ENCODE data around the gene FNIP2. TPM values are rescaled to one million over a fixed set of nuclear protein-coding genes. Genes with fewer than 3 reads are reported as not detected.
"Not testable (repeated sequence)": the region's sequence is repeated elsewhere in the genome, so short reads cannot be mapped to it uniquely, and the experiment has no call there.

Gene FNIP2
- polyA plus RNA-seq, 3 donors from 2014 or later = 2.2 to 4.6 (median 3.6) TPM

GRCh38 chr4:158788516-158788915 lies 19.7 kb downstream of the FNIP2 start:
- no peak for DNase-seq
- peaks cover 0 to 3% (median 0%) of the 10 kb centered on the region in 3 donors for H3K36me3 Mint-ChIP-seq
- H3K27me3 Mint-ChIP-seq (ENCODE audit: low read depth in 3 of 3) = peaks cover 0 to 4% (median 1%) of the 10 kb centered on the region in 3 donors
- peak overlapping the region in 1 of 6 donors; percentile 47 for H3K27ac Mint-ChIP-seq
- peaks cover 23 to 25% of the 10 kb centered on the region in 2 donors for H3K4me1 Mint-ChIP-seq
- no peak overlapping the region for H3K4me3 Mint-ChIP-seq
- no peaks in the 10 kb centered on the region for H3K9me3 Mint-ChIP-seq

DNA sequence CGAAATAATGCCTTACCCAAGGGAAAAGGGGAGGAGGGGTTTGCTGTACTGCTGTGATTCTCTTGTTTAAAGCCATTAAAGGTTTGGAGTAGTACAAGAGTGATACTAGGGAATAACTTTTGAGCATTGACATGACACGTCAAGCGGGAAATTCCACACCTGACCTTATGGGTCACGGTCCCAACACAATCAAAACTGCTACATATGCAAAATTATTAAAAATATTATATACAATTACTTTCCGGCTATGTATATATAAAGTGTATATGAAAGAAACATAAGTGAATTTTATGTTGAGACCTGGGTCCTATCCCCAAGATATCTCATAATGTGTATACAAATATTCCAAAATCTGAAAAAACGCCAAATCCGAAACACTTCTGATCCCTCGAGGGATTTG lies 21.0 kb downstream of the FNIP2 start:
- H3K4me1 Mint-ChIP-seq = peaks cover 18 to 19% of the 10 kb centered on the region in 2 donors
- H3K27me3 Mint-ChIP-seq (ENCODE audit: low read depth in 3 of 3) = peaks cover 0 to 4% (median 1%) of the 10 kb centered on the region in 3 donors
- no peak overlapping the region for H3K4me3 Mint-ChIP-seq
- no peaks in the 10 kb centered on the region for H3K9me3 Mint-ChIP-seq
- H3K36me3 Mint-ChIP-seq = peaks cover 0 to 3% (median 0%) of the 10 kb centered on the region in 3 donors
- H3K27ac Mint-ChIP-seq = no peak overlapping the region
- no peak for DNase-seq

- Mint-ChIP-seq H3K9me3 (no peaks in the 10 kb centered on the region), H3K27me3 (ENCODE audit: low read depth in 3 of 3) (peaks cover 0 to 4% (median 1%) of the 10 kb centered on the region in 3 donors), H3K27ac (peak overlapping the region in 1 of 6 donors; percentile 53), H3K4me3 (no peak overlapping the region), H3K4me1 (peaks cover 0 to 6% of the 10 kb centered on the region in 2 donors), H3K36me3 (peaks cover 0 to 3% (median 0%) of the 10 kb centered on the region in 3 donors)
- DNase-seq = no peak
These were observed 24.2 kb downstream of the FNIP2 start for GRCh38 chr4:158793021-158793420.

GRCh38 chr4:158793430-158793829 lies 24.6 kb downstream of the FNIP2 start:
- not testable (repeated sequence) for H3K27me3 Mint-ChIP-seq (ENCODE audit: low read depth in 3 of 3); H3K27ac Mint-ChIP-seq; DNase-seq; H3K4me1 Mint-ChIP-seq; H3K36me3 Mint-ChIP-seq; H3K4me3 Mint-ChIP-seq; H3K9me3 Mint-ChIP-seq

DNA sequence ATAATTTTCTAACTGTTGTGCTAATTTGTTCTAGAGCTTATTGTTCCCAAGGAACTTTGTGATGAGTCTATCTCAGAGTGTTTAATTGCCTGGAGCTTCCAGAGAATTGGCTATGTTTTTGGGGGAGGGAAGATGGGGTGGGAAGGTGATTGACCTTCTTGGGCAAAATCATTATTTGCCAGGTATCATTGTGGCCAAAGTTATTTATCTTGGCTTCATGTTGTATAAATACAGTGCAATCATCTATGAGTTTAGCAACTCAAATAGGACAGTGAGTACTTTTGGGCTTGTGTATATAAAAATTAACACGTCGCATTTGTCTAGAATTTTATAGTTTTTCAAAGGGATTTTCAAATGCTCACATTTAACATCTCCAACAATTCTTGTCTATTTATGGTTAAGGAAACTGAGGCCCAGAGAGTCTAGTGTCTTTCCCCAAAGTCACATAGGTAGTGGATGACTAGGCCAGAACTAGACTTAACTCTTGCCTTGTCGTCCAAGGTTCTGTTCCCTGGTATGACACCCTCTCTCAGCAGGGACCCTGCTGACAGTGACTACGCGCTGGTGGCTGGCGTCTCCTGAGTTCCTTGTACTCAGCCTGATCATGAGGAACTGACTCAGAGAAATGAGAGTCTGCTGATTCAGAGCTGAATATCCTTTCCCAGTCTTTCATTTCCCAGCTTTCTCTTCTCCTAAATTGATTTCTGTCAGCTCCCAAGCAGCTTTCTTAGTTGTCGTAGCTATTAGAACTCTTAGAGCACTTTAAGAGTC lies 27.7 kb downstream of the FNIP2 start:
- DNase-seq = no peak
- H3K9me3 Mint-ChIP-seq = no peaks in the 10 kb centered on the region
- peaks cover 6 to 7% of the 10 kb centered on the region in 2 donors for H3K4me1 Mint-ChIP-seq
- H3K27ac Mint-ChIP-seq = peak overlapping the region in 1 of 6 donors; percentile 8
- H3K36me3 Mint-ChIP-seq = peaks cover 0 to 3% (median 0%) of the 10 kb centered on the region in 3 donors
- H3K27me3 Mint-ChIP-seq (ENCODE audit: low read depth in 3 of 3) = peaks cover 0 to 1% (median 0%) of the 10 kb centered on the region in 3 donors
- H3K4me3 Mint-ChIP-seq = no peak overlapping the region

GRCh38 chr4:158798062-158798461 lies 29.2 kb downstream of the FNIP2 start:
- Mint-ChIP-seq H3K4me1 (peaks cover 5 to 13% of the 10 kb centered on the region in 2 donors), H3K27ac (peak overlapping the region in 1 of 6 donors; percentile 56), H3K4me3 (no peak overlapping the region), H3K36me3 (no peaks in the 10 kb centered on the region), H3K9me3 (no peaks in the 10 kb centered on the region), H3K27me3 (ENCODE audit: low read depth in 3 of 3) (no peaks in the 10 kb centered on the region)
- DNase-seq = no peak

GRCh38 chr4:158799013-158799770 lies 30.4 kb downstream of the FNIP2 start:
- Mint-ChIP-seq H3K4me3 (no peak overlapping the region), H3K27me3 (ENCODE audit: low read depth in 3 of 3) (no peaks in the 10 kb centered on the region), H3K27ac (no peak overlapping the region), H3K9me3 (no peaks in the 10 kb centered on the region), H3K4me1 (peaks cover 10 to 24% of the 10 kb centered on the region in 2 donors), H3K36me3 (no peaks in the 10 kb centered on the region)
- DNase-seq = no peak

DNA sequence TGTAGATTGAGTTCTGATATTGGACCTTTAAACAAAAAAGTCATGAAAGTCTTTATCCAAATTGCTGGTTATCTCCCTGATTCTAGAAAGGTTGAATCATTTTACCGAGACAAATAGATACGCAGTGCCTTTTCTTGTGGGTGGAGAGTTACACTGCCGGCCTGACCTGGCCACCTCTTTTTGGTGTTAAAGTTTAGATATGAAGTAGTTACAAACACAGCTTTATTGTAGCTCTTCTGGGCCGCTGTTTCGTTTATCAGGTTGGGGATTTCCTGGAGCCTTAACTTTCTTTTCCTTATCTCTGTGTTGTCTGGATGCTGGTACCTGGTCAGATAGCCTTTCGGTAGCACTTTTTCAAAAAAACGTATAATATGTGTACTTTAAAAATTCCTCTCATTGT lies 31.0 kb downstream of the FNIP2 start:
- H3K36me3 Mint-ChIP-seq = no peaks in the 10 kb centered on the region
- H3K27ac Mint-ChIP-seq = no peak overlapping the region
- no peak for DNase-seq

GRCh38 chr4:158801066-158801465 lies 32.2 kb downstream of the FNIP2 start:
- DNase-seq = no peak
- H3K27ac Mint-ChIP-seq = no peak overlapping the region
- H3K27me3 Mint-ChIP-seq (ENCODE audit: low read depth in 3 of 3) = no peaks in the 10 kb centered on the region
- peaks cover 20 to 31% of the 10 kb centered on the region in 2 donors for H3K4me1 Mint-ChIP-seq
- no peaks in the 10 kb centered on the region for H3K36me3 Mint-ChIP-seq
- H3K9me3 Mint-ChIP-seq = no peaks in the 10 kb centered on the region
- no peak overlapping the region for H3K4me3 Mint-ChIP-seq

More for the DNA sequence above, 31.0 kb downstream of the FNIP2 start:
- H3K9me3 Mint-ChIP-seq = no peaks in the 10 kb centered on the region
- H3K27me3 Mint-ChIP-seq (ENCODE audit: low read depth in 3 of 3) = no peaks in the 10 kb centered on the region
- H3K4me3 Mint-ChIP-seq = no peak overlapping the region
- peaks cover 13 to 24% of the 10 kb centered on the region in 2 donors for H3K4me1 Mint-ChIP-seq

DNA sequence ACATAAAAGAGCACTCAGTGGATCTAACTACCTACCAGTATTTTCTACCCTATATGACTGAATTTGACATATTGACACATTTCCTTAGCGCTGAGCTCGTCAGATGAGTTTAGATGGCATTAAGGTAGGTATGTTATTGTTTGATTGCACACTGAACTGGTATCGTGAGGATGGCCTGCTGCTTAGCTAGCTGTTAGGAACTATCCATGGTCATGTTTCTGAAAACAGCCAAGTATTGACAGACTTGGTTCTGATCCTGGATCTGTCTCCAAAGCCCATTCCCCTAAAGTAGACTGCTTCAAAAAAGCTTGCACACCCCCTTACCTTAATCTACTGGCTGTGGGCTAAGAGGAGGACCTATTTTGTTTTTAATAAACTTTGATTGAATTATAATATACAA lies 32.9 kb downstream of the FNIP2 start:
- no peak for DNase-seq
- peak overlapping the region in 1 of 6 donors; percentile 32 for H3K27ac Mint-ChIP-seq
- H3K36me3 Mint-ChIP-seq = no peaks in the 10 kb centered on the region
- H3K4me1 Mint-ChIP-seq = peaks cover 21 to 34% of the 10 kb centered on the region in 2 donors
- H3K27me3 Mint-ChIP-seq (ENCODE audit: low read depth in 3 of 3) = no peaks in the 10 kb centered on the region
- H3K4me3 Mint-ChIP-seq = no peak overlapping the region
- H3K9me3 Mint-ChIP-seq = no peaks in the 10 kb centered on the region

- Mint-ChIP-seq H3K27me3 (ENCODE audit: low read depth in 3 of 3) (no peaks in the 10 kb centered on the region), H3K27ac (peak overlapping the region in 1 of 6 donors; percentile 26)
These were observed 34.1 kb downstream of the FNIP2 start for GRCh38 chr4:158802914-158803313.

DNA sequence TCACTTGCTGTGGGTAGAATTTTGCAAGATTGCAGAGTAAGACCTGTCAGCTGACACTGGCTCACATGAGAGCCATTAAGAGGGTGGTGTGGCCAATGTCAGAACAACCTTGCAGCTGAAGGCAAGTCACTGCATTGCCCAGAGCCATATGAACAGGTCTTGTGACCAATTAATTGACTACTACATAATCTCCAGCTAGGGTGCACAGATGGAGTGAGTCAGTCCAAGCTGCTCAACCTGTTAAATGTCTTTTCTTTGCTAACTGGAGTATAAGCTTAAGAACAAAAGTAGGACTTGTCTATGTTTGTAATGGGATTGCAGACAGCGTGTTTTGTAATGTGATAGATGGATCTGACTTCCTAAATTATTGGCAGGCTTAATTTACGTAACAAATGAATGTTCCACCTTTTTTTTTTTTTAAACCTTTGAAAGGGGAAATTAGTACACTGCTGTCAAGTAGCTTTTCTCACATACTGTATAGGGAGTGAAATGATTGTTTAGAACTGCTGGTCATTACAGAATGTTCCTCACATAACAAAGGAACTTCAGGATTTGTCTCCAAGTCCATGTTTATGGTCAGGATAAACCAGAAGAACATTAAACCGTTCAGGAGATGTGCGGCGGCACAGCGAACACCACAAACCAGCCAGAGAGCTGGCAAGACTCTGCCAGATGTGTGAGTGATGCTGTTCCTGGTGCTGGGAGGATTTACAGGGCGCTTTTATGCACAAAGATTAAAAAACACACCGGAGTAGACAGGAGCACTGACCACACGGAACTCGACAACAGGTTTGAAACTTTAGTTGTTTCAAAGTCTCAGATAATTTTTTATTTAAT lies 37.0 kb downstream of the FNIP2 start:
- no peak for DNase-seq
- Mint-ChIP-seq H3K4me3 (no peak overlapping the region), H3K27ac (peak overlapping the region in 2 of 6 donors; percentile 8 to 63), H3K36me3 (no peaks in the 10 kb centered on the region), H3K4me1 (peaks cover 48 to 63% of the 10 kb centered on the region in 2 donors), H3K27me3 (ENCODE audit: low read depth in 3 of 3) (no peaks in the 10 kb centered on the region), H3K9me3 (no peaks in the 10 kb centered on the region)

More at GRCh38 chr4:158802914-158803313, 34.1 kb downstream of the FNIP2 start:
- no peaks in the 10 kb centered on the region for H3K9me3 Mint-ChIP-seq
- no peak overlapping the region for H3K4me3 Mint-ChIP-seq
- DNase-seq = no peak
- peaks cover 27 to 41% of the 10 kb centered on the region in 2 donors for H3K4me1 Mint-ChIP-seq
- H3K36me3 Mint-ChIP-seq = no peaks in the 10 kb centered on the region

GRCh38 chr4:158807691-158808090 lies 38.9 kb downstream of the FNIP2 start:
- Mint-ChIP-seq H3K9me3 (no peaks in the 10 kb centered on the region), H3K27ac (peak overlapping the region in 2 of 6 donors; percentile 6 to 8), H3K36me3 (no peaks in the 10 kb centered on the region), H3K27me3 (ENCODE audit: low read depth in 3 of 3) (no peaks in the 10 kb centered on the region), H3K4me1 (peaks cover 61 to 76% of the 10 kb centered on the region in 2 donors), H3K4me3 (no peak overlapping the region)
- no peak for DNase-seq
